CD4-positive, CD25-positive, alpha-beta regulatory T cell (primary cell): Measurements from ENCODE around the gene RAPGEF6. TPM values are rescaled to one million over a fixed set of nuclear protein-coding genes. Genes with fewer than 3 reads are reported as not detected.

Source experiments
- ATAC-seq, 2 donors: fragments of 150-1000 bp; cut with Tn5 transposase; one replicate each; pipeline ENCODE4 v1.10.0; 2021; ENCODE audit warnings: low read depth in 2 of 2, moderate number of reproducible peaks in 2 of 2, moderate library complexity in 1 of 2
- DNase-seq, 3 donors: peaks; one replicate each; pipeline versions ENCODE4 v3.0.0 to v3.0.0-alpha.2; 2012 to 2022; ENCODE audit warnings: mixed read lengths in 1 of 3
- H3K27ac ChIP-seq: one replicate; pipeline ENCODE4 v1.7.0; 2013; ENCODE audit warnings: mild to moderate bottlenecking, low read length; ENCODE audit not compliant: insufficient read depth, poor library complexity, severe bottlenecking
- H3K27me3 ChIP-seq: one replicate; pipeline ENCODE4 v1.7.0; 2013; ENCODE audit warnings: low read length; ENCODE audit not compliant: control insufficient read depth, insufficient read depth
- H3K36me3 ChIP-seq: one replicate; pipeline ENCODE4 v1.7.0; 2013; ENCODE audit warnings: mild to moderate bottlenecking, low read length, moderate library complexity; ENCODE audit not compliant: control insufficient read depth, insufficient read depth
- H3K4me1 ChIP-seq: 2 replicates; pipeline ENCODE4 v1.7.0; 2013; ENCODE audit warnings: mild to moderate bottlenecking, low read length; ENCODE audit not compliant: insufficient read depth, control insufficient read depth, poor library complexity, severe bottlenecking
- H3K4me3 ChIP-seq: one replicate; pipeline ENCODE4 v1.7.0; 2013; ENCODE audit warnings: low read depth, mild to moderate bottlenecking, low read length, moderate library complexity
- H3K9me3 ChIP-seq, 2 experiments: 1 replicate in 1 of 2; 2 replicates in 1 of 2; pipeline ENCODE4 v1.7.0; 2013; ENCODE audit warnings: low read length in 2 of 2, mild to moderate bottlenecking in 1 of 2, moderate library complexity in 1 of 2; ENCODE audit not compliant: control insufficient read depth in 2 of 2
- H3K27ac Mint-ChIP-seq, 3 donors: one replicate each; pipeline ENCODE4 v1.8.0; 2020 to 2022; ENCODE audit warnings: mild to moderate bottlenecking in 3 of 3, mixed read lengths in 3 of 3, moderate library complexity in 2 of 3
- H3K27me3 Mint-ChIP-seq: one replicate; pipeline ENCODE4 v1.8.0; 2022; ENCODE audit warnings: mild to moderate bottlenecking, mixed read lengths
- H3K36me3 Mint-ChIP-seq: one replicate; pipeline ENCODE4 v1.8.0; 2020; ENCODE audit warnings: mixed read lengths
- H3K4me1 Mint-ChIP-seq, 4 donors: one replicate each; pipeline ENCODE4 v1.8.0; 2020 to 2022; ENCODE audit warnings: mixed read lengths in 4 of 4, mild to moderate bottlenecking in 1 of 4
- H3K4me3 Mint-ChIP-seq, 4 donors: one replicate each; pipeline ENCODE4 v1.8.0; 2020 to 2022; ENCODE audit warnings: mild to moderate bottlenecking in 4 of 4, mixed read lengths in 4 of 4, moderate library complexity in 3 of 4
- H3K9me3 Mint-ChIP-seq, 7 donors: one replicate each; pipeline ENCODE4 v1.8.0; 2020 to 2022; ENCODE audit warnings: mixed read lengths in 7 of 7, mild to moderate bottlenecking in 3 of 7, moderate library complexity in 2 of 7
- polyA plus RNA-seq, 4 donors: library from polyadenylated mRNA; unstranded; fragments of 300-500 nt; fragmentation: Illumina TruSeq; gene quantifications; one replicate each; pipeline ENCODE4 v1.2.3, GENCODE V29; 2021
- total RNA-seq: library from RNA; stranded (reverse); gene quantifications from one replicate; pipeline ENCODE4 v1.2.3, GENCODE V29; 2022

RAPGEF6 gene
- total and polyA plus RNA-seq, 5 donors from 2014 or later, result 24.4 to 66.6 (median 34.1) TPM

DNA sequence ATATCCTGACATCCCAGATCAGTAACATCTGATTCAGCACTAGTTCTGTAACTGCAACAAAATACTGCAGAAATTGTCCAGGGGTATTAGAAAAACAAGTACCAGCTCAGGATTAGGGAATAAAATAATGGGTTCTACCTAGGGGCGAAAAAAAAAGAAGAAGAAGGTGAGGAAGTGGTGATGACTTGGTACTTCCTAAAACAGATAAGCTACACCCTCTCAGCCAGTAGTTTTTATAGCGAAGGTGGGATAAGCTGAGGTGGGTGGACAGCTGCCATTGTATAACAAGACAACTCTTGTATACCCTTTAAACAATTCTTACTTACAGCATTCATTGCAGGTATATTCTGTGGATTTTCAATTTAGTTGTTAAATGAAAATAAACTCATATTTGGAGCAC is 19.1 kb downstream of the RAPGEF6 start:
- H3K4me1 Mint-ChIP-seq, result peaks cover 33 to 79% (median 59%) of the 10 kb centered on the region in 4 donors
- no peaks in the 10 kb centered on the region for H3K9me3 ChIP-seq
- H3K27me3 ChIP-seq, result no peaks in the 10 kb centered on the region
- peaks cover 0 to 4% (median 0%) of the 10 kb centered on the region in 7 donors for H3K9me3 Mint-ChIP-seq
- no peak overlapping the region for H3K4me3 ChIP-seq
- H3K4me1 ChIP-seq, result peaks cover 25% of the 10 kb centered on the region
- no peaks in the 10 kb centered on the region for H3K27me3 Mint-ChIP-seq
- H3K4me3 Mint-ChIP-seq, result no peak overlapping the region
- peaks cover 22% of the 10 kb centered on the region for H3K36me3 Mint-ChIP-seq
- no peak for ATAC-seq
- DNase-seq, result no peak
- no peak overlapping the region for H3K27ac ChIP-seq
- peak overlapping the region in 1 of 3 donors; percentile 23 for H3K27ac Mint-ChIP-seq
- H3K36me3 ChIP-seq, result no peaks in the 10 kb centered on the region

- H3K36me3 ChIP-seq, result no peaks in the 10 kb centered on the region
- H3K9me3 Mint-ChIP-seq, result peaks cover 0 to 4% (median 0%) of the 10 kb centered on the region in 7 donors
- no peaks in the 10 kb centered on the region for H3K27me3 ChIP-seq
- H3K27ac Mint-ChIP-seq, result no peak overlapping the region
- ATAC-seq (no peak), DNase-seq (no peak)
- H3K27ac ChIP-seq, result no peak overlapping the region
- no peaks in the 10 kb centered on the region for H3K27me3 Mint-ChIP-seq
- no peaks in the 10 kb centered on the region for H3K9me3 ChIP-seq
- no peak overlapping the region for H3K4me3 Mint-ChIP-seq
- peaks cover 29 to 80% (median 58%) of the 10 kb centered on the region in 4 donors for H3K4me1 Mint-ChIP-seq
- H3K4me1 ChIP-seq, result peaks cover 20% of the 10 kb centered on the region
- H3K4me3 ChIP-seq, result no peak overlapping the region
- peaks cover 26% of the 10 kb centered on the region for H3K36me3 Mint-ChIP-seq
Measured at GRCh38 chr5:131613423-131613822, 21.6 kb downstream of the RAPGEF6 start.

DNA sequence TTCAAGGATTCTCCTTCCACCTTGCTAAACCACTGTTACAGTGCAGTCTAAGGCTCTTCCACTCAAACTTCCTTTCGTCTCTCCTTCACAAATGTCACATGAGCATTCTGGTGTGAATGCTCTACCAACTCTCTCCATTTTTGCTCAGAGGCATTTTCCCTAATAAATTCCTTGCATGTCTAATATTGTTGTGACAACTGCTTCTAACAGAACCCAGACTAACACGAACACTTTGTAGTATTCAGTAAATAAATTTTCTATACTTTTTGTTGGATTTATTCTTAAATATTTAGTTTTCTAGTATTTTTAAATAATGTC is 24.0 kb downstream of the RAPGEF6 start:
- Mint-ChIP-seq H3K9me3 (peaks cover 0 to 4% (median 0%) of the 10 kb centered on the region in 7 donors), H3K4me3 (no peak overlapping the region), H3K27ac (peak overlapping the region in 1 of 3 donors; percentile 69), H3K36me3 (peaks cover 17% of the 10 kb centered on the region), H3K27me3 (no peaks in the 10 kb centered on the region), H3K4me1 (peaks cover 25 to 79% (median 60%) of the 10 kb centered on the region in 4 donors)
- ATAC-seq, result no peak
- no peaks in the 10 kb centered on the region for H3K9me3 ChIP-seq
- H3K4me1 ChIP-seq, result peaks cover 18% of the 10 kb centered on the region
- no peak overlapping the region for H3K27ac ChIP-seq
- no peak for DNase-seq
- H3K4me3 ChIP-seq, result no peak overlapping the region
- no peaks in the 10 kb centered on the region for H3K27me3 ChIP-seq
- H3K36me3 ChIP-seq, result no peaks in the 10 kb centered on the region

DNA sequence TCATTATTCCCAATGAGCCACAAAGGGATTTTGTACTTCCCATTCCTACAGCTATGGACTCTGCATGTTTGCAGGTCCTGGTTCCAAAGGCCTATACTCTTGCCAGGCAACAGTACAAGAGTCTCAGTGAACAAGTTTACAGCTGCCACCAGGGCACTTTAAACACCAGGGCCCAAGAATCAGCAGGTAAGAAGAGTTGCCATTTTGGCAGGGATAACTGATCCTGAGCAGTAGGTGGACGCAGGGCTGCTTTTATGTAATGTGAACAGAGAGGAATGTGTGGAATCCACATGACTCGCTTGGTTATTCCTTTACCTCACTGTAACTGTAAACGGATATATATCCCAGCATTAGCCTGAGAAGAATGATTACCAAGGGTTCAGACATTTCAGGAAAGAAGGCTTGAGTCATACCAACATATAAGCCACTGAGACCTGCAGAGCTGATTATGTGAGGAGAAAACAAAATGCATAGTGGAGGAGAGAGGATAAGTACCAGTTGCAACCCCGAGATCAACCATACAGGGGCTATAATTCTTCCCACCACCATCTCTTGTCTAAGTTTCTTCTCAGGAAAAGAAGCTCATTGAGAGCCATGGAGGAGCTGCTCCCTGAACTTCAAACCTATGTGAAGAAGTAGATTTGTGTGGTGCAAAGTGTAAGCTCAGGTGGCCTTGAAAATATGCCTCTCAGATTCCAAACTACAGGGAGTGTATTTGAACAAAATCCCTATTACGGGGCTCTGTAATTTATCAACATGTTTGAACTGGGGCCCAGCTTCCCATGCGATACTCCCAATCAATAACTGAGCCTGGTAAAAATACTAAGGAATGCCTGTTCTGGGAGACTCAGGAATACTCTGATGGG is 24.6 kb downstream of the RAPGEF6 start:
- Histone ChIP-seq H3K27me3 (no peaks in the 10 kb centered on the region), H3K4me3 (no peak overlapping the region), H3K4me1 (peaks cover 13% of the 10 kb centered on the region), H3K9me3 (no peaks in the 10 kb centered on the region), H3K27ac (no peak overlapping the region), H3K36me3 (no peaks in the 10 kb centered on the region)
- H3K27ac Mint-ChIP-seq, result peak overlapping the region in 2 of 3 donors; percentile 69 to 75
- no peaks in the 10 kb centered on the region for H3K27me3 Mint-ChIP-seq
- DNase-seq (no peak), ATAC-seq (no peak)
- H3K9me3 Mint-ChIP-seq, result peaks cover 0 to 4% (median 0%) of the 10 kb centered on the region in 7 donors
- H3K36me3 Mint-ChIP-seq, result peaks cover 15% of the 10 kb centered on the region
- peak overlapping the region in 1 of 4 donors; percentile 8 for H3K4me3 Mint-ChIP-seq
- H3K4me1 Mint-ChIP-seq, result peaks cover 25 to 76% (median 57%) of the 10 kb centered on the region in 4 donors

DNA sequence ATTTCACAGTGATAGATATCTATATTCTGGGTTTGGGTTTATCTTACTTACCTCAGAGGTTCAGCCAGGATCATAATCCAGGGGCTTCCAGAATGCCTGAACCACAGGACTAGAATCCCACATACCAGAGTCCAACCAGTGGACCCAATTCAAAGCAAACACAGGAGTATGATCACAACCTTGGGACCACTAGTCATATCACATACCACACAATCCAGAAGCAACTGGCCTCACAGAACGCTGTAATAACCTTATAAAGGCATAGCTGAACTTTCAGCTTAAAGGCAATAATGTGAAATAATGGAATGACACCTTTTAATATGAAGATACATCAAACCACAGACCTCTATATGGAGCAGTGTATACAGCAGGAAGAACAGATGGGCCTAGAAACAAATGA is 25.3 kb downstream of the RAPGEF6 start:
- Mint-ChIP-seq H3K4me3 (peak overlapping the region in 1 of 4 donors; percentile 8), H3K36me3 (peaks cover 9% of the 10 kb centered on the region), H3K27ac (peak overlapping the region in 1 of 3 donors; percentile 55), H3K4me1 (peaks cover 26 to 75% (median 58%) of the 10 kb centered on the region in 4 donors), H3K27me3 (no peaks in the 10 kb centered on the region), H3K9me3 (no peaks in the 10 kb centered on the region)
- H3K4me3 ChIP-seq, result no peak overlapping the region
- H3K9me3 ChIP-seq, result no peaks in the 10 kb centered on the region
- no peak for ATAC-seq
- H3K4me1 ChIP-seq, result peaks cover 13% of the 10 kb centered on the region
- H3K27me3 ChIP-seq, result no peaks in the 10 kb centered on the region
- no peak overlapping the region for H3K27ac ChIP-seq
- H3K36me3 ChIP-seq, result no peaks in the 10 kb centered on the region
- DNase-seq, result no peak

DNA sequence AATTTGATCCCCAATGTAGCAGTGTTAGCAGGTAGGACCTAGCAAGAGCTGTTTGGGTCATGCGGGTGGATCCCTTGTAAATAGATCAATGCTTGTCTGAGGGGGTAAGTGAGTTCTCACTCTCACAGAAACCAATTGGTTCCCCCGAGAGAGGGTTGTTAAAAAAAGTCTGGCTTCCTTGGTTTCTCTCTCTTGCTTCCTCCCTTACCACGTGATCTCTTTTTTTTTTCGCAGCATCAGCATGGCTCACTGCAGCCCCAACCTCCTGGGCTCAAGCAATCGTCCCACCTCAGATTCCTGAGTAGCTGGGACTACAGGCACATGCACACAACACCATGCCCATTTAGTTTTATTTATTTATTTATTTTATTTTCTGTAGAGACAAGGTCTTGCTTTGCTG is 26.4 kb downstream of the RAPGEF6 start:
- peaks cover 11% of the 10 kb centered on the region for H3K4me1 ChIP-seq
- Mint-ChIP-seq H3K36me3 (peaks cover 12% of the 10 kb centered on the region), H3K4me1 (peaks cover 27 to 72% (median 62%) of the 10 kb centered on the region in 4 donors), H3K27me3 (no peaks in the 10 kb centered on the region), H3K4me3 (peak overlapping the region in 1 of 4 donors; percentile 60), H3K27ac (peak overlapping the region in 2 of 3 donors; percentile 59 to 71), H3K9me3 (no peaks in the 10 kb centered on the region)
- H3K9me3 ChIP-seq, result no peaks in the 10 kb centered on the region
- H3K27me3 ChIP-seq, result no peaks in the 10 kb centered on the region
- no peak for DNase-seq
- H3K27ac ChIP-seq, result no peak overlapping the region
- no peak for ATAC-seq
- H3K36me3 ChIP-seq, result no peaks in the 10 kb centered on the region
- no peak overlapping the region for H3K4me3 ChIP-seq

GRCh38 chr5:131607903-131608540 is 27.0 kb downstream of the RAPGEF6 start:
- Mint-ChIP-seq H3K4me1 (peaks cover 27 to 69% (median 60%) of the 10 kb centered on the region in 4 donors), H3K36me3 (peaks cover 12% of the 10 kb centered on the region), H3K9me3 (no peaks in the 10 kb centered on the region), H3K27ac (peak overlapping the region in 2 of 3 donors; percentile 59 to 71), H3K27me3 (no peaks in the 10 kb centered on the region), H3K4me3 (no peak overlapping the region)
- Histone ChIP-seq H3K36me3 (no peaks in the 10 kb centered on the region), H3K27me3 (no peaks in the 10 kb centered on the region), H3K9me3 (no peaks in the 10 kb centered on the region), H3K27ac (no peak overlapping the region), H3K4me3 (no peak overlapping the region), H3K4me1 (peaks cover 10% of the 10 kb centered on the region)
- ATAC-seq (no peak), DNase-seq (no peak)
